SH-SY5Y (cell line): Measurements from ENCODE around the gene PAM16.

Experiments
- GATA2 ChIP-seq: IDR thresholded peaks from 2 replicates; pipeline ENCODE4 v1.6.1; 2011; ENCODE audit warnings: mild to moderate bottlenecking, low read depth, low read length
- GATA3 ChIP-seq: IDR thresholded peaks from 2 replicates; pipeline ENCODE4 v1.6.1; 2011; ENCODE audit warnings: low read depth, mild to moderate bottlenecking, low read length, moderate library complexity

GRCh38 chr16:4358236-4358635 is 7.1 kb upstream of the PAM16 start:
- TF ChIP-seq GATA2 (no peak), GATA3 (no peak)
